ENCODE measurements around the gene UBE2J2. TPM values are rescaled to one million over a fixed set of nuclear protein-coding genes. Genes with fewer than 3 reads are reported as not detected.
A peak's percentile ranks its signal among the peaks of the same experiment; 100 is the strongest.

Gene UBE2J2
- total and polyA plus RNA-seq, 4 experiments from 2014 or later: 79.4 to 96.7 (median 87.8) TPM

DNA sequence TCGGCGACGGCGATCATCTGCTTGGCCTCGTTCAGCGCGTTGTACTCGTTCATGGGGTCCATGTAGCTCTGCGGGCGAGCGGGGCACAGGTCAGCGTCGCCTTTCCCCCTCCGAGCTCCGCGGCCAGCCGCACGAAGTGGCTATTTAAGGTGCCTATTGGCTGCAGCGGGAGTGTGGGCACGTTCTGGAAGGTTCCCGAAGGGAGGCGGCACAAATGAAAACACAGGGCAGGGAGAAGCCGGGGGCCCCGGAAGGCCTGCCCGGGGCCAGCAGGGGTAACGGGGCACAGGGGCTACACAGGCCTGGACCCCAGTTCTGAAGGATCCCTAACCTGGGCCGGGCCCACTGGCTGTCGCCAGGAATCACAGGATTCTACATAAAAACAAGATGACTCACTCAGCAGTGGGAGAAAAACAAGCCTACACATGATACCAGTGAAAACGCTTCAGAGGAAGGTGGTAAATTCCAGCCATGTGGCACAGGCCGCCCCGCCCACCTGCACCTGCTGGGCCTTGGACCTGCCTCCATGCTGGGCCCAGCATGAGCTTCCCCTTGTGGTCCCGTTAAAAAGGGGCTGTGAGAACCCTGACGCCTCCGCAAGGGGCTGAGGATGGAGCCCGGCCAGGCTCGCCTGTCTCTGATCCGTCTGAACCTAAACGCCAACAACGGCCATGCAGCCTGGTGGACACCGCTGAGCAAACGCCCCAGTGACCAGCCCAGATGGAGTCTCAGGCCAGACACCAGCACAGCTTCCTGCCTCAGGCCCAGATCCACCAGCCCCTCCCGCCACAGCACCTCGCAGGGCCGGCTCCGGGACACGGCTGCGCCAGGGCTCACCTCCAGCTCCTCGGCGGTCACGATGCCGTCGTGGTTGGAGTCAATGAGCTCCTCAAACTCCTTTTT is 55.8 kb downstream of the UBE2J2 start:
- peaks cover 70% of the 10 kb centered on the region for H3K4me1 ChIP-seq (ENCODE audit: insufficient read depth, low read length)

DNA sequence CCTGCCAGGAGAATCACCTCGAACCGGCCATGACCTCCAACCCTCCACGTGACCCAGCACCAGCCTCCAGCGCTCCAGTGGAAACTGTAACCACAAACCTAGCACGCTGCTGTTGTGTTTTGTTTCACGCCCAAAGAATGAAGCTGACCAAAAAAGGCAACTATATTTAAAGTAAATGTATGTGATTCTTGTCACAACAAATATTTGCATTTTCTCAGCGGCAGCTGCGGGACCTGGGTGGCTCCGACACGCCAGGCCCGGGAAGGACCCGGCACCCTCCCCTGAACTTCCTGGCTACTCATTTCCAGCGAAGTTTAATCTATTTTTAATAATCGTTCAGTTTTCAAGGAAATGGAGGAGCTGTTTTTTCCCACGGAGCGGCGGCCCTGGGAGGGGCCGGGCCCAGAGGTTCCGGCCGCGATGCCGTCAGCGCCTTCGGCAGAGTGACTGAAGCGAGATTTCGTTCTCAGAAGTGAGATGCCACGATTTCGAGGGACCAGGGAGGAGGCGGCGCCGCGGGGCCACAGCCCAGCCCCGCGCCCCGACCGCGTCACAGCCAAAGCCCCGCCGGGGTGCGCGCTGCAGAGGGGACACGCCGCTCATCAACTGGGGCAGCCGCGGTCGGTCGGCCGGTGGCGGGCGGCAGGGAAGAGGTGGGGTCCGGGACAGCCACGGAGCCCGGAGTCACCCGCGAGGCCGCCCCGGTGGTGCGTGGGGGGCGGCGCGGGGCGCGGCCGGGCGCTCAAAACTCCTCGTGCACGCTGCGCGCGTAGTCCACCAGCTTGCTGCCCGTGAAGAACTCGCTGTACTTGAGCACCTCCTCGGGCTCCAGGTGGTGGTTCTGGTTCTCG is 56.7 kb downstream of the UBE2J2 start:
- ChIA-PET POLR2A (ENCODE audit: partially characterized antibody) (interaction anchor here (0.6 to 4.1 kb wide), 6 partner anchors 9 to 80 kb away, joined by 3 to 38 read pairs (median 4); partner anchors contain the start of genes B3GALT6 and TNFRSF18), CTCF (ENCODE audit: partially characterized antibody) (interaction anchor here (0.7 kb wide), 1 partner anchor 10 kb away, joined by 3 read pairs; no protein-coding TSS in a partner anchor)
- Histone ChIP-seq H3K4me1 (ENCODE audit: insufficient read depth, low read length) (peaks cover 75% of the 10 kb centered on the region), H3K27ac (ENCODE audit: low read depth, low read length) (peak overlapping the region; percentile 86), H3K4me3 (ENCODE audit: low read length in 2 of 2) (no peak overlapping the region), H3K9me3 (ENCODE audit: control insufficient read depth in 1 of 2, low read length in 2 of 2) (no peaks in the 10 kb centered on the region), H3K27me3 (ENCODE audit: insufficient read depth, low read length) (no peaks in the 10 kb centered on the region), H3K36me3 (ENCODE audit: insufficient read depth, low read length) (peaks cover 10% of the 10 kb centered on the region)
- Mint-ChIP-seq H3K9me3 (no peaks in the 10 kb centered on the region), H3K36me3 (peaks cover 4 to 25% of the 10 kb centered on the region in 2 donors), H3K4me1 (peaks cover 17 to 64% (median 36%) of the 10 kb centered on the region in 4 donors), H3K27me3 (no peaks in the 10 kb centered on the region), H3K4me3 (peak overlapping the region; percentile 33 to 98 (median 84)), H3K27ac (peak overlapping the region; percentile 98 to 100 (median 99))
- intact Hi-C loops (cut with micrococcal nuclease): no loop called here
- peak; percentile 74 to 83 (median 82) for DNase-seq

More for the DNA sequence above, 55.8 kb downstream of the UBE2J2 start:
- H3K27ac Mint-ChIP-seq: peak overlapping the region; percentile 79 to 98 (median 86)
- no peak overlapping the region for H3K4me3 ChIP-seq (ENCODE audit: low read length in 2 of 2)
- H3K9me3 ChIP-seq (ENCODE audit: control insufficient read depth in 1 of 2, low read length in 2 of 2): no peaks in the 10 kb centered on the region
- intact Hi-C loops (cut with micrococcal nuclease): no loop called here
- CTCF ChIA-PET (ENCODE audit: partially characterized antibody): no interaction called here
- peak overlapping the region; percentile 86 for H3K27ac ChIP-seq (ENCODE audit: low read depth, low read length)
- H3K9me3 Mint-ChIP-seq: no peaks in the 10 kb centered on the region
- POLR2A ChIA-PET (ENCODE audit: partially characterized antibody): interaction anchor here (0.7 to 4.1 kb wide), 6 partner anchors 8 to 74 kb away, joined by 3 to 38 read pairs (median 3); partner anchors contain the start of gene TNFRSF18
- no peak for DNase-seq
- H3K4me1 Mint-ChIP-seq: peaks cover 20 to 64% (median 39%) of the 10 kb centered on the region in 4 donors
- peak overlapping the region in 5 of 8 donors; percentile 15 to 49 (median 42) for H3K4me3 Mint-ChIP-seq
- H3K27me3 Mint-ChIP-seq: no peaks in the 10 kb centered on the region
- H3K36me3 Mint-ChIP-seq: peaks cover 7 to 31% of the 10 kb centered on the region in 2 donors
- H3K27me3 ChIP-seq (ENCODE audit: insufficient read depth, low read length): no peaks in the 10 kb centered on the region
- H3K36me3 ChIP-seq (ENCODE audit: insufficient read depth, low read length): peaks cover 16% of the 10 kb centered on the region

DNA sequence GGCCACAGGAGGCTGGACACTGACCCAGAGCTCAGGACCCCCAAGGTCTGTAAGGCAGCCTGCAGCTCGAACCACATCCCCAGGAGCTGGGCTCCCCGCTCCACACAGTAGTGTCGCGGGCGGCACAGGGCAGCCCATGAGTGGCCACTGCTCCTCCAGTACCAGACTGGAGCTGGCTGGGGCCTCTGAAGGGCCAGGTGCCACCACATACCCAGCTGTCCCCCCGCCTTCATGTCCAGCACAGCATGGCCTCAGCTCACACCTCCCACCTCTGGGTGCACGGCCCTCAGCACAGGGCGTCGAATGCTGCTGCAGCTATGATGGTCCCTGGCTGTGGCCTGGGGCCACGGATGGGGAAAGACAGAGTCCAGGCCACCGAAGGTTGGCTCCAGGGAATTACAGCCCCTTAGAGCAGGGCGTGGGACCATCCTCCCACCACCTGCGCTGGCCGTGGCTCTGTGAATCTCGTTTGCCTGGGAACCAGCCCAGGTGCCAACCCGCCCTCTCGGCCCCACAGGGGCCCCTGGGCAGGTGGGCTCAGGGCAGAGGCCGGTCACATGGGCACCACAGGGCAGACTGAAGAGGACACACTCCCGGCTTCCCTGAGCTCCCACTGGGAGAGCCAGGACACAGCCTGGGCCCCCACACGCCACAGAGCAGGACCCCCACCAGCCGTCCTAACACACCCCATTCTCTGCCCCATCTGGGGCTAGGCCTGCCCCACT is 57.6 kb downstream of the UBE2J2 start:
- POLR2A ChIA-PET (ENCODE audit: partially characterized antibody): interaction anchor here (1.2 to 4.1 kb wide), 5 partner anchors 10 to 79 kb away, joined by 3 to 38 read pairs (median 4); partner anchors contain the start of gene TNFRSF18
- H3K9me3 Mint-ChIP-seq: no peaks in the 10 kb centered on the region
- intact Hi-C loops (cut with micrococcal nuclease): loop anchor here (2.0 kb wide), 1 partner anchor 15 kb away; no protein-coding TSS in a partner anchor

GRCh38 chr1:1215080-1215676 is 58.5 kb downstream of the UBE2J2 start:
- POLR2A ChIA-PET (ENCODE audit: partially characterized antibody): interaction anchor here (1.2 to 4.1 kb wide), 6 partner anchors 9 to 78 kb away, joined by 3 to 38 read pairs (median 6); partner anchors contain the start of gene TNFRSF18
- Histone ChIP-seq H3K9me3 (ENCODE audit: control insufficient read depth in 1 of 2, low read length in 2 of 2) (no peaks in the 10 kb centered on the region), H3K4me3 (ENCODE audit: low read length in 2 of 2) (no peak overlapping the region), H3K27me3 (ENCODE audit: insufficient read depth, low read length) (no peaks in the 10 kb centered on the region), H3K27ac (ENCODE audit: low read depth, low read length) (peak overlapping the region; percentile 86), H3K4me1 (ENCODE audit: insufficient read depth, low read length) (peaks cover 82% of the 10 kb centered on the region), H3K36me3 (ENCODE audit: insufficient read depth, low read length) (peaks cover 10% of the 10 kb centered on the region)
- intact Hi-C loops (cut with micrococcal nuclease): loop anchor here (2.0 kb wide), 1 partner anchor 16 kb away; no protein-coding TSS in a partner anchor
- Mint-ChIP-seq H3K4me3 (peak overlapping the region in 7 of 8 donors; percentile 49 to 82 (median 77)), H3K9me3 (no peaks in the 10 kb centered on the region), H3K36me3 (peaks cover 0 to 16% of the 10 kb centered on the region in 2 donors), H3K27ac (peak overlapping the region; percentile 79 to 100 (median 94)), H3K27me3 (no peaks in the 10 kb centered on the region), H3K4me1 (peaks cover 13 to 61% (median 37%) of the 10 kb centered on the region in 4 donors)
- CTCF ChIA-PET (ENCODE audit: partially characterized antibody): interaction anchor here (1.2 kb wide), 1 partner anchor 16 kb away, joined by 5 read pairs; no protein-coding TSS in a partner anchor
- peak in 1 of 5 donors; percentile 70 for DNase-seq

More for the DNA sequence above, 57.6 kb downstream of the UBE2J2 start:
- peaks cover 78% of the 10 kb centered on the region for H3K4me1 ChIP-seq (ENCODE audit: insufficient read depth, low read length)
- H3K4me3 Mint-ChIP-seq: peak overlapping the region in 7 of 8 donors; percentile 79 to 98 (median 84)
- CTCF ChIA-PET (ENCODE audit: partially characterized antibody): interaction anchor here (1.2 kb wide), 1 partner anchor 15 kb away, joined by 5 read pairs; no protein-coding TSS in a partner anchor
- H3K27me3 ChIP-seq (ENCODE audit: insufficient read depth, low read length): no peaks in the 10 kb centered on the region
- peaks cover 0 to 22% of the 10 kb centered on the region in 2 donors for H3K36me3 Mint-ChIP-seq
- DNase-seq: peak in 1 of 5 donors; percentile 35
- H3K27me3 Mint-ChIP-seq: no peaks in the 10 kb centered on the region
- H3K4me3 ChIP-seq (ENCODE audit: low read length in 2 of 2): no peak overlapping the region
- H3K9me3 ChIP-seq (ENCODE audit: control insufficient read depth in 1 of 2, low read length in 2 of 2): no peaks in the 10 kb centered on the region
- H3K36me3 ChIP-seq (ENCODE audit: insufficient read depth, low read length): peaks cover 10% of the 10 kb centered on the region
- H3K4me1 Mint-ChIP-seq: peaks cover 17 to 64% (median 36%) of the 10 kb centered on the region in 4 donors
- peak overlapping the region; percentile 98 to 100 (median 99) for H3K27ac Mint-ChIP-seq
- H3K27ac ChIP-seq (ENCODE audit: low read depth, low read length): peak overlapping the region; percentile 86

GRCh38 chr1:1213345-1214265 is 60.0 kb downstream of the UBE2J2 start, which contains the start of gene TNFRSF4:
Gene TNFRSF4, minus strand, starts transcription at chr1:1214153. Its CDS starts 26 bp downstream, at chr1:1214127.
- Mint-ChIP-seq H3K4me1 (peaks cover 12 to 62% (median 36%) of the 10 kb centered on the region in 4 donors), H3K27me3 (no peaks in the 10 kb centered on the region), H3K9me3 (no peaks in the 10 kb centered on the region), H3K36me3 (peaks cover 0 to 10% of the 10 kb centered on the region in 2 donors), H3K4me3 (peak within 1 kb of the TSS; percentile 71 to 83 (median 79)), H3K27ac (peak within 1 kb of the TSS; percentile 79 to 100 (median 94))
- DNase-seq: peak in 4 of 5 donors; percentile 42 to 62 (median 54)
- POLR2A ChIA-PET (ENCODE audit: partially characterized antibody): interaction anchor here (0.5 to 3.3 kb wide), 8 partner anchors 13 to 84 kb away, joined by 3 to 17 read pairs (median 6); partner anchors contain the start of genes B3GALT6 and SDF4
- intact Hi-C loops (cut with micrococcal nuclease): loop anchor here (2.0 kb wide), 1 partner anchor 17 kb away; no protein-coding TSS in a partner anchor
- peak within 1 kb of the TSS; percentile 55 to 78 for H3K4me3 ChIP-seq (ENCODE audit: low read length in 2 of 2)
- H3K9me3 ChIP-seq (ENCODE audit: control insufficient read depth in 1 of 2, low read length in 2 of 2): no peaks in the 10 kb centered on the region
- CTCF ChIA-PET (ENCODE audit: partially characterized antibody): no interaction called here
- no peaks in the 10 kb centered on the region for H3K27me3 ChIP-seq (ENCODE audit: insufficient read depth, low read length)
- H3K4me1 ChIP-seq (ENCODE audit: insufficient read depth, low read length): peaks cover 81% of the 10 kb centered on the region
- H3K36me3 ChIP-seq (ENCODE audit: insufficient read depth, low read length): peaks cover 9% of the 10 kb centered on the region
- H3K27ac ChIP-seq (ENCODE audit: low read depth, low read length): peak within 1 kb of the TSS; percentile 86

All from CD4-positive, alpha-beta memory T cell (primary cell).